NCI-H82 treated with DMSO at 0.1 percent for 48 hours (cell line): Measurements from ENCODE around the gene PPIE.
"Not testable (repeated sequence)": the region's sequence is repeated elsewhere in the genome, so short reads cannot be mapped to it uniquely, and the experiment has no call there.

Source experiments
- DNase-seq: peaks from one replicate; lab custom pipeline; 2025; ENCODE audit not compliant: unreplicated experiment; lab: John Stamatoyannopoulos, UW

The PPIE gene

DNA sequence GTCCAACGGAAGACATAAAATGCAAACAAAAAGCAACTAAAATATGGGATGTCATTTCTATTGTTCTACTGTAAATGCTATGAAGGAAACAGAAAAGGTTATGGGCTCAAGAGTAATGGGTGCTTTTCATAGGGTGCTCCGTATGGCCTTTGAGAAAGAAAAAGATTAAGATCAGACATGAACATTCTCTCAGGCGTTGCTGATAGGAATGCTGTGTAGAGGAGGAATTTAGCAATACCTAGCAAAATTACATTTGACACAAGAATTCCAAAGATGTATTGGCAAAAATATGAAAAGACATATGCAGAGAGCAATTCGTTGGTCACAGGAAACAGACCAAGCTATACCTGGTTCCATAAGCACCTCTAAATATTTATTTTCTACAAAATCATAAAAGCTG, 38.2 kb downstream of the PPIE start:
- DNase-seq = no peak

GRCh38 chr1:39777306-39777705, 38.6 kb downstream of the PPIE start:
- no peak for DNase-seq

DNA sequence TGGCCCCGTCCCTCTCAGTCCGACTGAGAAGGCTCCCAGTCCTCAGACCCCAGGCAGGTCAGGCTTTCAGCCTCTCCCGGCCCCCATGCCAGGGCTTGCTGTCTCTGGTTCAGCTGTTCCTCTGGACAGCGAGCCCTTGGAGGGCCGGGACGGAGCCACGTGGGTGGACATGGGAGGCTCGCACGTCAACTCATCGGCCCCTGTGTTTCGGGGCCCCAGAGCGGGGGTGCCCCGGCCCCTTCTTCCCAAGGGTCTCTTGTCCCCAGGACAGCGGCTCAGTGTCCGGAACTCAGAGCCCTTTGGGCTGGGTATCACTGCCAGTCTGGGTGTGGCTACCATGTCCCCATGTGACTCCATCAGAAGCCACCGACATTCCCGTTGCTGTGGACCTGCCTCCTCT, 39.2 kb downstream of the PPIE start:
- not testable (repeated sequence) for DNase-seq

GRCh38 chr1:39778463-39779099, 39.9 kb downstream of the PPIE start:
- DNase-seq = not testable (repeated sequence)

GRCh38 chr1:39779137-39779536, 40.5 kb downstream of the PPIE start:
- DNase-seq = no peak

DNA sequence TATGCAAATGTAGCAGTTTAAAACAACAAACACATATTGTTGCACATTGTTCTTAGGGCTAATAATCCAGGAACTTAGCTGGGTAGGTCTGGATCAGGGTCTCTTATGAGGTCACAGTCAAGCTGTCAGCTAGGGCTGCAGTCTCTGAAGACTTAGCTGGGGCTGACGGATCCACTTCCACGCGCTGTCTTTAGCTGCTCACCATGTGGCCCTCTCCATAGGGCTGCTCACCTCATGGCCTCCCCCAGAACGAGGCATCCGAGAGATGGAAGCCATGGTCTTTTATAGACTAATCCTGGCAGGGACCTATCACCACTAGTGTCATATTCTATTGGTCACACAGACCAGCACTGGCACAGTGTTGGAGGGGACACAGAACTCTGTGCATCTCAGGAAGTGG, 41.1 kb downstream of the PPIE start:
- DNase-seq = no peak

GRCh38 chr1:39781349-39781715, 42.6 kb downstream of the PPIE start:
- DNase-seq = no peak

GRCh38 chr1:39782103-39782502, 43.4 kb downstream of the PPIE start:
- DNase-seq = no peak

DNA sequence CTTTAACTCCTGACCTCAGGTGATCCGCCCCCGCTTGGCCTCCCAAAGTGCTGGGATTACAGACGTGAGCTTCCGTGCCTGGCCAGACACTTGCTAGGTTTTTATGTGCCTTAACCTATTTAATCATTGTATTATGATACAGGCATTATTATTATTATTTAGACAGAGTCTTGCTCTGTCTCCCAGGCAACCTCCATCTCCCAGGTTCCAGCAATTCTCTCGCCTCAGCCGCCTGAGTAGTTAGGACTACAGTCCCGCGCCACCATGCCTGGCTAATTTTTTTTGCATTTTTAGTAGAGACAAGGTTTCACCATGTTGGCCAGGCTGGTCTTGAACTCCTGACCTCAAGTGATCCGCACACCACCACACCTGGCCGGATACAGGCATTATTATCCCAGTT, 44.0 kb downstream of the PPIE start:
- DNase-seq = not testable (repeated sequence)

DNA sequence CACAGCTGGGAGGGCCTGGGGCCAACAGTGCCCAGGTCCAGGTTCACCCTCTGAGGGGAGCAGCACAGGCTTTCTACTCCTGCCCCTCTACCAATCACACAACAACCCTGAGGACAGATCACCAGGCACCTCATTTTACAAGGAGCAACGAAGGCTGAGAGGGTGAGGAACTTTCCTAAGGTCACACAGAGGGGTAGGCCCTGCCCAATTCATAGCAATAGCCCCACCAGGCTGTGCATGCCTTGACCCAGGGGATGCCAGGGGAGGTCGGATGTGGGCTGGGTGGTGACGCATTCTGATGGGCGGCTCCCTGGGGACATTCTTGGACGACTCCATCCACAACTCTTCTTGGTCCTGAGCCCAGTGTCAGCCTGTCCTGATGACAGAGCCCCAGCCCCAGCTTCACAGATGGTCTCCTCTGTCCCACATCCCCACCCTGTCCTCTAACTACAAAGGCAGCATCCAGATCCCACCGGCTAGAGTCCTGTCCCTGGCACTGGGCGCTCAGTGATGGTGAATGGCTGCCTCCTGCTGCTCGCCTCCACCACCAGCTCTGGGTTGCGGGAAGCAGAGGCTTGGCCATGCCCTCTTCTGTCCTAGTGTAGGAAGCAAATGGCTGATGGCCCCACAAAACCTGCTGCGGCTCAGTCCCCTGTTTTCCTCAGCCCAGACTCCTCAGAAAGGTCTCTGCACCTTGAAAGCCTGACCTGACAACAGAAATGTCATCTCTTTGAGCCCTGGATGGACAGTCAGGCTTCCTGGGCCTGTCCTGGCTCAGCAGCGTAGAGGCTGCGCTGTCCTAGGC, 47.8 kb downstream of the PPIE start:
- DNase-seq = not testable (repeated sequence)

- not testable (repeated sequence) for DNase-seq
Observed at GRCh38 chr1:39787108-39787375, 48.4 kb downstream of the PPIE start.

- DNase-seq = no peak
Observed at GRCh38 chr1:39787468-39787867, 48.8 kb downstream of the PPIE start.

GRCh38 chr1:39787964-39788363, 49.3 kb downstream of the PPIE start:
- DNase-seq = not testable (repeated sequence)

DNA sequence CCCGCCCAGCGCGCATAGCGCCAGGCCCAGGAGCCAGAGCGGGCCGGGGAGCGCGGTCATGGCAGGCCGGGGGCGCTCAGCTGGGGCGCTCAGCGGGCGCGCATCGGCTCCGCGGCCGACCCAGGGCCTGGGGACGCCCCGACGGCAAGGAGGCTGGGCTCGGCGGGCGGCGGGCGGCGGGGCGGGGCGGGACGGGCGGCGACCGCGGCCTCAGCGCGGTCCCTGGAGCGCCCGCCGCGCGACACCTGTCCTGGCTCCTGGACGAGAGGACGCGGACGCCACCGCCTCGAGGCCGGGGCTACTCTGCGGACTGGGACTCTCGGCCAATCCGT, 49.7 kb downstream of the PPIE start:
- DNase-seq = no peak

GRCh38 chr1:39788758-39789570, 50.3 kb downstream of the PPIE start, which contains the start of gene BMP8B:
Gene BMP8B, minus strand, starts transcription at chr1:39788865. Its CDS starts 380 bp downstream, at chr1:39788485.
- DNase-seq = no peak

DNA sequence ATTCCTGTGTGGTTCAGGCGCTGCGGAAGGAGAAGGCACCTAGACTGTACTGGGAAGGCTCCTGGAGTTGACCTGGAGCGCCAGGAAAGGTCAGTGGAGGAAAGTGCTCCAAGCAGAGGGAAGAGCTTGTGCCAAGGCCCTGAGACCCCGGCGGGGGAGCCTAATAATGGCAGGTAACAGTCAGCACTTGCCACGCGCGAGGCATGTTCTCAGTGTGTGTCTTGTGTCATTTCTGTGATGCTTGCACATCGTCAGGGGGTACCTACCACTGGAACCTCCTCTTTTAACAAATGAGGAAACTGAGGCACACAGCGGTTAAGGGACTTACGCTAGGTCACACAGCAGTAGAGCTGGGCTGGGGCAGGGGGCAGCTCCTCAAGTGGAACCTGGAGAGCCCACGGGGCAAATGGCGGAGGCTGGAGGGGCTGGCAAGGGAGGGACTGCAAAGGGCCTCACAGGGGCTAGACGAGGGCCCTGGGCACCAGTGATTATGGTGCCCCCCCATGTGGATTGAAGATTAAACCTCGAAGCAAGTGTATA, 51.0 kb downstream of the PPIE start:
- no peak for DNase-seq

- no peak for DNase-seq
Observed at GRCh38 chr1:39791838-39792237, 53.2 kb downstream of the PPIE start.

- no peak for DNase-seq
Observed at GRCh38 chr1:39795651-39796050, 57.0 kb downstream of the PPIE start.

GRCh38 chr1:39798859-39799769, 60.4 kb downstream of the PPIE start:
- not testable (repeated sequence) for DNase-seq

DNA sequence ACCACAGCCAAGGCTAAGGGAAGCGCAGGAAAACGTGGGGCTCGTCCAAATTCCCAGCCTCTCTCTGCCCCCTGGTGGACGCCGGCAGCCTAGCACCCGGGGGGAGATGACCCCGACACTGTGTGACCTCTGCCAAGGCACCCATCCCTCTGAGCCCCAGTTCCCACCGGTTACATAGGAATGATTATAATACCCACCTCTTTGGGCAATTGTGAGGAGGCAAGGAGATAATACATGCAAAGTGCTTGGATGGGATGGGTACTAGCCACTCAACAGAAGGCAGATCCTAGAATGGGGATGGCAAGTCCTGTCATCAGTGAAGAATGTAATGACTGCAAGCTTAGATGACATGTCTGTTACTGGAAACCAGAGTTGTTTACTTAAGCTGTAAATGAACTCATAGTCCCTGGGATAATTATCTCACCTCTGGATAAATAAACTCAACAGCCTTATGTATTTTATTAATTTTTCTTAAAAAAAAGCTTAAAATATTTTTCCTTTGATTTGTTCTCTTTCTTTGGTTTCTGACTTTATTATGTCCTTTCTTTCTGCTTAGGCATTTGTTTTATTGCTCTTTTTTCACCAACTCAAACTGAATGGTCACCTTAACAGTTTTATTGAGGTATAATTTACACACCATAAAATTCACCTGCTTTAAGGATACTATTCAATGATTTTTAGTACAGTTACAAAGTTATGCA, 61.2 kb downstream of the PPIE start:
- no peak for DNase-seq
